Gastrocnemius medialis (tissue), 4 donors: ENCODE measurements around the gene ITPR2. TPM values are rescaled to one million over a fixed set of nuclear protein-coding genes. Genes with fewer than 3 reads are reported as not detected.

Experiments
- ATAC-seq, 2 donors: fragments of 150-250 bp; one replicate each; pipeline ENCODE4 v1.9.1; 2016
- DNase-seq, 2 donors: peaks; one replicate each; pipeline ENCODE4 v3.0.0-alpha.2; 2019
- H3K27ac ChIP-seq, 4 donors: fragments of 200-600 bp; sonication (generic); 1 replicate in 1 of 4; 2 replicates in 3 of 4; pipeline ENCODE4 v1.5.1; 2016 to 2018; ENCODE audit warnings: mild to moderate bottlenecking in 2 of 4, moderate library complexity in 1 of 4
- H3K27me3 ChIP-seq, 3 donors: fragments of 200-600 bp; sonication (generic) in 2 of 3; 1 replicate in 1 of 3; 2 replicates in 2 of 3; pipeline versions ENCODE4 v1.5.1 to v1.6.0; 2016 to 2019; ENCODE audit warnings: mild to moderate bottlenecking in 1 of 3, moderate library complexity in 1 of 3
- H3K36me3 ChIP-seq, 2 donors: fragments of 200-600 bp; sonication (generic) in 1 of 2; one replicate each; pipeline ENCODE4 v1.5.1; 2017 to 2018
- H3K4me1 ChIP-seq, 2 donors: fragments of 200-600 bp; sonication (generic) in 1 of 2; one replicate each; pipeline ENCODE4 v1.5.1; 2016 to 2017; ENCODE audit warnings: mild to moderate bottlenecking in 2 of 2
- H3K4me3 ChIP-seq, 4 donors: fragments of 200-600 bp; sonication (generic) in 3 of 4; 1 replicate in 1 of 4; 2 replicates in 3 of 4; pipeline ENCODE4 v1.5.1; 2016 to 2019; ENCODE audit warnings: mild to moderate bottlenecking in 2 of 4
- H3K9me3 ChIP-seq, 3 donors: fragments of 200-600 bp; sonication (generic) in 2 of 3; 1 replicate in 1 of 3; 2 replicates in 2 of 3; pipeline ENCODE4 v1.5.1; 2016 to 2019
- CTCF ChIP-seq, 5 experiments: fragments of 450-650 bp in 3 of 5; fragments of 200-600 bp in 2 of 5; sonication (generic) in 2 of 5; IDR thresholded peaks in 4 of 5; conservative IDR thresholded peaks in 1 of 5; 1 replicate in 4 of 5; 2 replicates in 1 of 5; pipeline ENCODE4 v1.5.1; 2016 to 2019; ENCODE audit warnings: antibody characterized with exemption in 5 of 5, mild to moderate bottlenecking in 3 of 5, moderate library complexity in 3 of 5
- POLR2A ChIP-seq, 2 donors: fragments of 450-650 bp; IDR thresholded peaks; one replicate each; pipeline ENCODE4 v1.6.1; 2017; ENCODE audit warnings: antibody characterized with exemption in 2 of 2, mild to moderate bottlenecking in 2 of 2, moderate library complexity in 2 of 2
- in situ Hi-C, 4 donors: fragments of 200-750 bp; cut with MboI; loops; one replicate each; pipeline versions ENCODE4 v1.15.0 to v1.8.0; 2017; ENCODE audit warnings: low sequenced_read_pairs in 4 of 4
- intact Hi-C: fragments of 100-400 bp; cut with DNase I; formaldehyde crosslinking; loops from one replicate; pipeline ENCODE4 v1.15.1; 2023; ENCODE audit warnings: low total_unique reads
- total RNA-seq, 4 donors: library from RNA; depleted of rRNA; stranded (reverse); fragments of >200 nt; gene quantifications; one replicate each; pipeline versions ENCODE4 v1.1.0 to v1.2.3, GENCODE V29; 2016

The ITPR2 gene
- total RNA-seq, 4 donors from 2014 or later: 3.8 to 23.8 (median 4.1) TPM

GRCh38 chr12:26735249-26735639, 97.8 kb downstream of the ITPR2 start:
- Histone ChIP-seq H3K27ac (no peak overlapping the region), H3K27me3 (no peaks in the 10 kb centered on the region), H3K36me3 (no peaks in the 10 kb centered on the region), H3K9me3 (no peaks in the 10 kb centered on the region), H3K4me3 (no peak overlapping the region), H3K4me1 (peaks cover 6 to 8% of the 10 kb centered on the region in 2 donors)
- intact Hi-C loops (no loop called here), in situ Hi-C loops (no loop called here)
- TF ChIP-seq CTCF (IDR thresholded peaks at IDR 0.05 in 4 of 5, conservative IDR thresholded peaks at IDR 0.05 in 1 of 5) (no peak), POLR2A (IDR thresholded peaks at IDR 0.05) (no peak)
- ATAC-seq: no peak
- no peak for DNase-seq

- H3K4me1 ChIP-seq: peaks cover 6 to 13% of the 10 kb centered on the region in 2 donors
- no peak for ATAC-seq
- H3K9me3 ChIP-seq: no peaks in the 10 kb centered on the region
- no peaks in the 10 kb centered on the region for H3K27me3 ChIP-seq
- TF ChIP-seq POLR2A (IDR thresholded peaks at IDR 0.05) (no peak), CTCF (IDR thresholded peaks at IDR 0.05 in 4 of 5, conservative IDR thresholded peaks at IDR 0.05 in 1 of 5) (no peak)
- in situ Hi-C loops (no loop called here), intact Hi-C loops (no loop called here)
- H3K4me3 ChIP-seq: no peak overlapping the region
- no peak overlapping the region for H3K27ac ChIP-seq
- DNase-seq: no peak
- H3K36me3 ChIP-seq: no peaks in the 10 kb centered on the region
These were observed 98.3 kb downstream of the ITPR2 start for GRCh38 chr12:26734510-26735248.

GRCh38 chr12:26732005-26732908, 100.7 kb downstream of the ITPR2 start:
- in situ Hi-C loops: no loop called here
- ATAC-seq: no peak
- H3K4me1 ChIP-seq: peaks cover 6 to 13% of the 10 kb centered on the region in 2 donors

More at GRCh38 chr12:26732005-26732908, 100.7 kb downstream of the ITPR2 start:
- H3K27ac ChIP-seq: no peak overlapping the region
- no peaks in the 10 kb centered on the region for H3K9me3 ChIP-seq
- H3K27me3 ChIP-seq: no peaks in the 10 kb centered on the region
- no peak overlapping the region for H3K4me3 ChIP-seq
- intact Hi-C loops: no loop called here
- DNase-seq: no peak
- H3K36me3 ChIP-seq: no peaks in the 10 kb centered on the region
- TF ChIP-seq CTCF (IDR thresholded peaks at IDR 0.05 in 4 of 5, conservative IDR thresholded peaks at IDR 0.05 in 1 of 5) (no peak), POLR2A (IDR thresholded peaks at IDR 0.05) (no peak)
